HEK293T (cell line): Measurements from ENCODE around the gene POU6F2.

ENCODE experiments used
- BHLHE40 ChIP-seq: fragments of 450-650 bp; IDR thresholded peaks from 2 replicates; pipeline ENCODE4 v1.6.1; 2016; ENCODE audit warnings: mild to moderate bottlenecking, moderate library complexity, borderline replicate concordance
- ELF4 ChIP-seq: fragments of 450-650 bp; IDR thresholded peaks from 2 replicates; pipeline ENCODE4 v1.6.1; 2017; ENCODE audit warnings: antibody characterized with exemption
- FOXK2 ChIP-seq: fragments of 450-650 bp; IDR thresholded peaks from 2 replicates; pipeline ENCODE4 v1.6.1; 2016; ENCODE audit warnings: mild to moderate bottlenecking
- FOXM1 ChIP-seq: fragments of 450-650 bp; IDR thresholded peaks from 2 replicates; pipeline ENCODE4 v1.6.1; 2017; ENCODE audit warnings: mild to moderate bottlenecking, borderline replicate concordance
- HDGF ChIP-seq: fragments of 450-650 bp; IDR thresholded peaks from 2 replicates; pipeline ENCODE4 v1.6.1; 2017; ENCODE audit warnings: antibody characterized with exemption, borderline replicate concordance
- LEF1 ChIP-seq: fragments of 450-650 bp; IDR thresholded peaks from 2 replicates; pipeline ENCODE4 v1.6.1; 2017; ENCODE audit warnings: mild to moderate bottlenecking, borderline replicate concordance
- NFRKB ChIP-seq: fragments of 450-650 bp; IDR thresholded peaks from 2 replicates; pipeline ENCODE4 v1.6.1; 2016; ENCODE audit warnings: mild to moderate bottlenecking, moderate library complexity
- PKNOX1 ChIP-seq: fragments of 450-650 bp; IDR thresholded peaks from 2 replicates; pipeline ENCODE4 v1.6.1; 2016
- SP1 ChIP-seq: fragments of 450-650 bp; IDR thresholded peaks from 2 replicates; pipeline ENCODE4 v1.6.1; 2017
- SUZ12 ChIP-seq: fragments of 450-650 bp; IDR thresholded peaks from 2 replicates; pipeline ENCODE4 v1.6.1; 2016; ENCODE audit warnings: mild to moderate bottlenecking
- ZNF384 ChIP-seq: fragments of 450-650 bp; IDR thresholded peaks from 2 replicates; pipeline ENCODE4 v1.6.1; 2016

- TF ChIP-seq FOXM1 (no peak), ELF4 (no peak), SP1 (no peak), PKNOX1 (no peak), ZNF384 (no peak), HDGF (no peak), FOXK2 (no peak), NFRKB (no peak), LEF1 (no peak), BHLHE40 (no peak), SUZ12 (no peak)
Measured at GRCh38 chr7:39501358-39501757, 523.6 kb downstream of the POU6F2 start.
